ENCODE measurements around the gene NRXN3.

The NRXN3 gene

DNA sequence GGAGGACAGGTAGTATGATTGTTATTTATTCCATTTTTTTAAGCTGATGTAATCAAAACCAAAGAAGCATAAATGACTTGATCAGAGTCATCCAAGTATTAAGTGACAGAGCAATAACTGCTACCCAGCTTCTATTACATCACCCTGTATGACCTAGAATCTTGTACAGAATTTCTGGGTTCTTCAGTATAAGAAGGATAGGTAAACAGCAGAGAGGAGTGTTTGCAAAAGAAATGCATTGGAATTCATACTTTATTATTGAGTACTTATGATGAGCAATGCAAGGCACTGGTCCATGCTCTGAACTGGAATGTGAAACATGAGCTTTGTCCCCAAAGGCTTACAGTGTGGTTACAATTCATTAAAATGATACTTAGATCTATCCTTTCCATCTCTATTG is 1124.3 kb downstream of the NRXN3 start:
- H3K4me1 Mint-ChIP-seq = no peaks in the 10 kb centered on the region

DNA sequence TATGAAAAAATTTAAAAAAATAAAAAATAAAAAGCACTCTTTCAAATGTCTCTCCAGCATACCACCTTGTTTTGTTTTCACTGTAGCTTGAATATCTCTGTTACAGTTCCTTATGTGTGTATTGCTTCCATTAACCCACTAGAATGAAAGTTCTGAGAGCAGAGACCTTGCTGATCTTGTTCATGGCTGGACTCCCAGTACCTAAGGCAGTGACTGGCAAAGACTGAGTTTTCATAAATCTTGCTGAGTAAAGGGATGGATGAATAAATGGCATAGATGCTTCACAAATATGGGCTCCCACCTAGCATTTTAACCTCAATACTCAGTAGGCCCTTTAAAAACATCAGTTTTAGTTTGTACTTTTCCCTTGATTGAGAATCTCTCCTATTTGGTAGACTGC is 1125.2 kb downstream of the NRXN3 start:
- Mint-ChIP-seq H3K27me3 (no peaks in the 10 kb centered on the region), H3K27ac (no peak overlapping the region), H3K36me3 (no peaks in the 10 kb centered on the region), H3K4me3 (no peak overlapping the region), H3K9me3 (peaks cover 5% of the 10 kb centered on the region), H3K4me1 (no peaks in the 10 kb centered on the region)

More for the DNA sequence above, 1124.3 kb downstream of the NRXN3 start:
- Mint-ChIP-seq H3K4me3 (no peak overlapping the region), H3K27me3 (no peaks in the 10 kb centered on the region), H3K27ac (no peak overlapping the region), H3K36me3 (no peaks in the 10 kb centered on the region), H3K9me3 (peaks cover 5% of the 10 kb centered on the region)

DNA sequence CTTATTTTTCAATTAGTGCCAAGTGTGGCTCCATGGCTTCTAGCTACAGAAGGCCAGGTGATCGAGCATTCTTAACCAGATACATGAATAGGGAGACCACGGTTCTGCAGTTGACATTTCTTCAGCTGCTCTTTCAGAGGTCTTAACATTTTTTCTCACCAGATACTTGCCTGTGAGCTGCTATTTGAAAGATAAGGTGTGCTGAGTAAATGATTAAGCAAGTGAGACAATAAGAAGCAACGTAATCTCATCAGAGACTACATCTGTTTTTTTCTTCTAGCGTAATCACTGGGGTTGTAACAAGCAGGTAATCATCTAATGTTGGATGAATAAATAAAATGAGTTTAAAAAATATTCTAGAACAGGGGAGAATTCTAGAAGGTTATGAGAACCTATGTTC is 1128.2 kb downstream of the NRXN3 start:
- H3K27ac Mint-ChIP-seq = no peak overlapping the region
- no peaks in the 10 kb centered on the region for H3K4me1 Mint-ChIP-seq
- no peaks in the 10 kb centered on the region for H3K36me3 Mint-ChIP-seq
- no peaks in the 10 kb centered on the region for H3K27me3 Mint-ChIP-seq
- no peaks in the 10 kb centered on the region for H3K9me3 Mint-ChIP-seq
- H3K4me3 Mint-ChIP-seq = no peak overlapping the region

DNA sequence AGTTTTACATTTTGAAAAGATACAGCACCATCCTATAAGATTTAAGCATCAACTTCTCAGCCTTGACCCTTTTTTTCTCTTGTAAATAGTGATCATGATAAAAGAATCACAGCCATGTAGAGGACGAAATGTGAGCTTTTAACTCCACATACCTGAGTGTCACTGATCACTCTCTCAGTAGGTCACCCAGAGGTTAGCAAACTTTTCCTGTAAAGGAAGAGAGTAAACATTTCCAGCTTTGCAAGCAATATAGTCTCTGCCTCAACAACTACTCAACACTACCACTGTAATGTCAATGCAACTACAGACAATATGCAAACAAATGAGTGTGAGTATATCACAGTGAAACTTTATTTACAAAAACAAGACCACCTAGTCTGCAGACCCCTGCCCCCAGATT is 1129.0 kb downstream of the NRXN3 start:
- Mint-ChIP-seq H3K27me3 (no peaks in the 10 kb centered on the region), H3K4me3 (no peak overlapping the region), H3K4me1 (no peaks in the 10 kb centered on the region), H3K27ac (no peak overlapping the region), H3K36me3 (no peaks in the 10 kb centered on the region), H3K9me3 (no peaks in the 10 kb centered on the region)

DNA sequence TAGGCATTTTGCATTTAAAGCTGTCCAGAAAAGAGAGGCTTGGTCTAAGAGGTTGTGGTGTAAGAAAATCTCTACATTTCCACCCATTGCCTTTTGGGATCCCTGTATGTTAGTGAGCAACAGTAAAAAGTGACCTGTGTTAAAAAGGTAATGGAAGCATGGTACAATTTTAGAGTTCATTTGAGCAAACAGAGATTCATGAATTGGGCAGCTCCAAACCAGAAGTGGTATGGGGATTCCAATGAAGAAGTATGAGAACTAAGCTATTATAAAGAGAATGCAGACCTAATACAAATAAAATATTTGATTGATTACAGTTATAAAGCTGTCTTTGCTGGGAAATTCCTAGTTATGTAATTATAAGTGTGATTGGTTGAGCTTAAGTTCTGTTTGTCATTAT is 1134.1 kb downstream of the NRXN3 start:
- Mint-ChIP-seq H3K4me1 (no peaks in the 10 kb centered on the region), H3K27ac (no peak overlapping the region), H3K27me3 (no peaks in the 10 kb centered on the region)

DNA sequence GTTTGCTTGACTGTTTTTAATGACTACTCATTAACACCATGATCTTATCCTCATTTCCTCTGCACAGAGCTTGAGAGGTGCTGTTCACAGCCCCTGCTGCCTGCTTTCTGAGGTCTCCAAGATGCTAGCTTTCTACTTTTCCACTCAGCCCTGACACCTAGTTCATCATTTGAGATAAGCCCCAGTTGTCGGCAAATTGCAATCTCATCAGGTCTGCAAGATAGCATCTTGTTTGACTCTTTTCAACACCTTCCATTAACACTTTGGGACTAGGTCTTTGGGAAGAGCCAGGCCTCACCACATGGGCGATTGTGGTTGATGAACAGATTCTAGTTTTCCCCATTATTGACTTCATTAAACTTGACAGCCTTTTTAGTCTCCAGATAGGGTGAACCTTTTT is 1136.4 kb downstream of the NRXN3 start:
- Mint-ChIP-seq H3K27ac (no peak overlapping the region), H3K9me3 (peaks cover 4% of the 10 kb centered on the region), H3K27me3 (no peaks in the 10 kb centered on the region), H3K4me1 (no peaks in the 10 kb centered on the region), H3K4me3 (no peak overlapping the region), H3K36me3 (no peaks in the 10 kb centered on the region)

More for the DNA sequence above, 1134.1 kb downstream of the NRXN3 start:
- no peak overlapping the region for H3K4me3 Mint-ChIP-seq
- no peaks in the 10 kb centered on the region for H3K36me3 Mint-ChIP-seq
- H3K9me3 Mint-ChIP-seq = peaks cover 4% of the 10 kb centered on the region

DNA sequence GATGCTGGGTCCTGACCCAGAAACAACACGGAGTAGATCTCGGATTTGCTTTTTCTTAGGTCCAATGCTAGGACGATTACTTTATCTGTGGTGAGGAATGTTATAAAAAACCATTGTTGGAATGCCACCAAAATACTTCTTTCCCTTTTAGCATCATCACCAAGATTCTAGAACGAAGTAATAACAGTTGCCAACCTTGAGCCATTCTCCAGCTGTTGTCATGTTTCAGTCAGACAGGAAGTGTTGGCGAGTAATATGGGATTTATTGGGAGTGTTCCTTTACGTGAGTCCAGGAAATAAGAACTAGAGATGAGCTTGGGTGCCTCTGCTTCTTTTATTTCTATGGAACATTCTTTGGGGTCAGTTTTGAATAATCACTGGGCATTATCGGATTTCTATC is 1148.2 kb downstream of the NRXN3 start:
- Mint-ChIP-seq H3K4me3 (no peak overlapping the region), H3K36me3 (no peaks in the 10 kb centered on the region), H3K27me3 (no peaks in the 10 kb centered on the region), H3K27ac (no peak overlapping the region), H3K9me3 (peaks cover 4% of the 10 kb centered on the region), H3K4me1 (no peaks in the 10 kb centered on the region)

DNA sequence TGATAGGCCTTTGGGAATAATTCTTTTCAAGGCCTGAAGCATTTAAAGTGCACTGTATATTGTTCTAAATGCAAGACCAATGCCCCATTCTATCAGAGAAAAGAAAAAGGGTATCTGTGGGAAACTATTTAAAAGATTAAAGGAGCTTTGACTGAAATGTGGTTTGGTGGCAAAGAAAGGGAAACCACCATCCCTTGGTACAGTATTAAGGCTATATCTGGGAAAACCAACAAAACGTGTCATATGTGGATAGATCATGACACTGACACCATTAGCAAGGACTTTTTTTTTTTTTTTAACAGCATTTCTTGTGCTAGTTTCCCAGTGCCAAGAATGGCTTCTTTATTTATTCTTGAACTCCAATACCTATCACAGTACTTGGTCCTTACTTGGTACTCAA is 1150.4 kb downstream of the NRXN3 start:
- Mint-ChIP-seq H3K27ac (no peak overlapping the region), H3K4me1 (no peaks in the 10 kb centered on the region), H3K4me3 (no peak overlapping the region), H3K27me3 (no peaks in the 10 kb centered on the region), H3K36me3 (no peaks in the 10 kb centered on the region), H3K9me3 (peaks cover 4% of the 10 kb centered on the region)

DNA sequence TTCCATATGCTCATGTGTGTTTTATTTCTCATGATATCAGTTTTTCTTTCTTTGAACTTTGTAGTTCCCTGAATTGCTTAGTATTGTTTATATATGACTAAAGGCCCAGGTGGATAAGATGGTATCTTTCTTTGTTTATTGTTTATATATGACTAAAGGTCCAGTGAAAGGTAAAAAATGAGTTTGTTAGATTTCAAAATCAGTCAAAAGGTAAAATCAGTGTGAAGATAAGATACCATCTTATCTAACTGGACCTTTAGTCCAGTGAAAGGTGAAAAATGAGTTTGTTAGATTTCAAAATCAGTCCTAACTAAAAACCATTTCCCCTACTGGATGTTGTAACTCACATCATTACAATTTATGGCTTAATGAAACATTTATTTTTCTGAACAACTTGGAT is 1150.9 kb downstream of the NRXN3 start:
- H3K36me3 Mint-ChIP-seq = no peaks in the 10 kb centered on the region
- no peaks in the 10 kb centered on the region for H3K27me3 Mint-ChIP-seq
- no peaks in the 10 kb centered on the region for H3K4me1 Mint-ChIP-seq
- H3K4me3 Mint-ChIP-seq = no peak overlapping the region
- H3K27ac Mint-ChIP-seq = no peak overlapping the region
- H3K9me3 Mint-ChIP-seq = peaks cover 4% of the 10 kb centered on the region

DNA sequence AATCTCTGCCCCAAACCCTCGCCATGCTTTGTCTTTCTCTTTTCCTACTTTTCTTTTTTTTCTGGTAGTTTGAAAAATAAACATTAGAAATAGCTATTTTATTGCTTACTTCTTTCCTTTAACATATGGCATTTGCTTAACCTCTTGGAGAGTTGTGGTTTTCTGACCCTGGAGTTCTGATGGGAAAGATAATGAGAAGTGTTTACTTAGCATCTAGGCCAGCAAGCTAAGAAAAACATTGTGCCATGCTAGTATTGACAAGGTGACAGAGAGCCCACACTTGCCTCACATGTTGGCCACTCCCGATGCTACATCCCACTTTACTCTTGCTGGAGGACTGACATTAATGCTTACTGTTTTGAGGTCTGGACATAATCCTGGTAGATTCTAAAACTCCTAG is 1154.9 kb downstream of the NRXN3 start:
- no peaks in the 10 kb centered on the region for H3K4me1 Mint-ChIP-seq
- no peaks in the 10 kb centered on the region for H3K36me3 Mint-ChIP-seq
- H3K27me3 Mint-ChIP-seq = no peaks in the 10 kb centered on the region
- no peak overlapping the region for H3K4me3 Mint-ChIP-seq
- no peaks in the 10 kb centered on the region for H3K9me3 Mint-ChIP-seq
- H3K27ac Mint-ChIP-seq = no peak overlapping the region

DNA sequence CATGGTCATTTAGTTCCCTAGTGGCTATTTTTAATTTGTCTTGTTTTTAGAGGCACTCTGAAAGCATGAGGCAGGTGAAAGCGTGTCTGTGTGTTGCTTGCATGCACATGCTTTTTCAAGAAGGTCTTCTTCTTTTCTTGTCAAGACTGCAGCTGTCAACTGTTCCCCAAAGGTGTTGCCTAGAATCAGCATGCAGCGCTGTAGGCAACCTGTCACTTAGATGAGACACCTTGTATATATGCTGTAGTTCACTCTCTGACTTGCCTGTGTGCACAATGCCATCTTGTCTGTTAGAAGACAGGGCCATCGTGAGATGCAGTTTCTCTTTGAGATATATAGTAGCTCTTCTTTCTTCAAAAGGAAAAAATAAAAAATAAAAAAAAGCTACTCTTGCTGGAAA is 1155.4 kb downstream of the NRXN3 start:
- Mint-ChIP-seq H3K27ac (no peak overlapping the region), H3K4me1 (no peaks in the 10 kb centered on the region), H3K36me3 (no peaks in the 10 kb centered on the region), H3K4me3 (no peak overlapping the region), H3K27me3 (no peaks in the 10 kb centered on the region), H3K9me3 (no peaks in the 10 kb centered on the region)

DNA sequence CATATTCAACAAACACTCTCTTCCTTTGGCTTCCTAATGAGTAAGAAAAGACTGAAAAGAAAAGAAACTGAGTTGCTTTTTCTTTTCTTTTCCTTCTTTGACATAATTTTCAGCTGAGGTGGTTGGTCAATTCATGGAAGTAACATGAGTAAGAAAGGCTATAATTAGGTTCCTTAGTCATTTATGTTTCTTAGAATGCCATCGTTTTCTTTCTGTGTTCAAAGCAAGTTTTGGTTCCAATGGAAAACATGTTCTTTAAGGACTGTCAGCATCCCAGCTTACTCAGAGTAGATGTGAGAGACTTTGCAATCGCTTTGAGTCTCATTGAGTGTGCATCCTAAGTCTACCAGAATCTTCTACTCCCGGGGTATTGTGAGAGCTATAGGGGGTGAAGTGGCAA is 1158.7 kb downstream of the NRXN3 start:
- Mint-ChIP-seq H3K9me3 (no peaks in the 10 kb centered on the region), H3K4me1 (no peaks in the 10 kb centered on the region), H3K27me3 (no peaks in the 10 kb centered on the region), H3K4me3 (no peak overlapping the region), H3K36me3 (no peaks in the 10 kb centered on the region), H3K27ac (no peak overlapping the region)

DNA sequence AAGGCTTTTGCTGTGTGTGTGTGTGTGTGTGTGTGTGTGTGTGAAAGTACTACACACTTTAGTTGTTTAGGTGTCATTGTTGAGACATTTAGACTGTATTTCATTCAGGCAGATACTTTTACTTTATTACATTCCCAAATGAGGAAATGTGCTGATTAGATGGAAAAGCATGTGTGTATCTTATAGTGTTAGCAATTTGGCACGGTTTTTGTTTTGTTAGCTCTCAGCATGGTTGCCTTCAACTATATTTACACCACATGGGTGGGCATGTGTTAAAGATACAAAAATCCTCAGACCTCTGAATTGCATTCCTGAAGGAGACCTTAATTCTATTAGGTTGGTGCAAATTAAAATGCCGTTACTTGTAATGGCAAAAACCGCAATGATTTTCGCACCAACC is 1161.7 kb downstream of the NRXN3 start:
- Mint-ChIP-seq H3K4me3 (no peak overlapping the region), H3K27me3 (peaks cover 3% of the 10 kb centered on the region), H3K36me3 (no peaks in the 10 kb centered on the region), H3K27ac (no peak overlapping the region), H3K4me1 (no peaks in the 10 kb centered on the region), H3K9me3 (no peaks in the 10 kb centered on the region)

DNA sequence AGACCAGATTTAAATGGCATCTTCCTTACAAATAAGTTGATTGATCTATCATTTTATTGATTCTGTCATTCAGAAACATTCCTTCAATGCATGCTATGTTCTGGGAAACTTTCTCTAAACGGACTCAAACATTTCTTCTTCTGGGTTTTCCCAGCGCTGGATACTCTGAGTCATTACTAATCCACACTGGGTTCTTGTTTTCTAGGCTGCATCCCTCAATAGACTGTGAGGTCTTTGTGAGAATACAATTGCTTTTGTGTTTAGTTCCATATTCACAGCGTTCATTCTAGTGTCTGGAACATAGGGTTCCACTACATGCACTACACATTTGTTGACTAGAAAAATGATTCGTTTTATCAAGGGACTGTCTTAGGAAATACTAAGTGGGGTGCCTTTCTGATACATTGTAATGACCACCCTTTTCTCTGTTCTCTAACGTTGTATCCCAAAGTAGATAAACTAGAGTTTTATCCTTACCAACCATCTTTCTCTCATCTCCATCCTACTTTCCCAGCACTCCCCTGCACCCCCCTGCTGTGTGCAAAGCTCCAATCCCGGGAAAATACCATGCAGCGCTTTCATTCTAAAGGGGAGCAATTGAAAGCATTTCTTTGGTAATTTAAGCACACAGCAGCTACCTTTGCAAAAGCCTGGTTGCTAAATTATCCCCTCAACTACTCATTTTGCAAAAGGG is 1162.5 kb downstream of the NRXN3 start:
- Mint-ChIP-seq H3K4me1 (no peaks in the 10 kb centered on the region), H3K9me3 (no peaks in the 10 kb centered on the region), H3K36me3 (no peaks in the 10 kb centered on the region), H3K4me3 (no peak overlapping the region), H3K27ac (no peak overlapping the region), H3K27me3 (peaks cover 3% of the 10 kb centered on the region)

DNA sequence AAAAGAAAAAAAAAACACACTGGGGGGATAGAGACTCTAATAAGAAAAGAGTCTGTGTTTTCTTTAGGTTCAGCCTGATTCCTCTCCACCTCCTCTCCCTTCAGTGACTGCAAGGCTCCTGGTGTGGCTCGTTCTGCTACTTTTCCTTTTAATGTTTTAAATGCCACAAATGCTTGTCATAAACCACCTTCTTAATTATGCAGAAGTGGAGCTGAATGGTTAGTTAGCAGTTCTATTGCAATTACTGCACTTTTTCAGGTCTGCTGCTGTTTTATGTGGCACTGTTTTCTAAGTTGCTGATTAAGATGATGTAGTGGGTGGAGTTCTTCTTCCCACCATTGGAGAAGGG is 1163.0 kb downstream of the NRXN3 start:
- no peaks in the 10 kb centered on the region for H3K36me3 Mint-ChIP-seq
- no peak overlapping the region for H3K4me3 Mint-ChIP-seq
- no peak overlapping the region for H3K27ac Mint-ChIP-seq
- H3K9me3 Mint-ChIP-seq = no peaks in the 10 kb centered on the region
- H3K27me3 Mint-ChIP-seq = peaks cover 3% of the 10 kb centered on the region
- no peaks in the 10 kb centered on the region for H3K4me1 Mint-ChIP-seq

DNA sequence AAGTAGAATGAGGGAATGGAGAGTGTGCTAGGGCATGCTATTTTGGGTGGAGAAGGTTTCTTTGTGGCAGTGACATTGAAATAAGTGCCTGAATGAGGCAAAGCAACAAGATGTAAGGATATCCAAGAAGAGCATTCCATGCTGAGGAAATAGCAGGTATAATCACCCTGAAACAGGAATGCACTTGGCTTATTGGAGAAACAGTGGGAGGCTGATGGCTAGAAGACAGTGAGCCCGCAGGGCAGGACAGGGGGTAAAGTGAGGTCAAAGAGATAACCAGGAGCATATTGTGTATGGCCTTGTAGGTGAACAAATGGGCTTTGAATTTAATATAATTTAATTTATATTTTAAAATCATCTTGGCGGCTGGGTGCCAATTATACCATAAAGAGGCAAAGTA is 1164.1 kb downstream of the NRXN3 start:
- Mint-ChIP-seq H3K27ac (peak overlapping the region; percentile 21), H3K36me3 (no peaks in the 10 kb centered on the region), H3K9me3 (no peaks in the 10 kb centered on the region), H3K27me3 (peaks cover 3% of the 10 kb centered on the region), H3K4me3 (no peak overlapping the region), H3K4me1 (no peaks in the 10 kb centered on the region)

DNA sequence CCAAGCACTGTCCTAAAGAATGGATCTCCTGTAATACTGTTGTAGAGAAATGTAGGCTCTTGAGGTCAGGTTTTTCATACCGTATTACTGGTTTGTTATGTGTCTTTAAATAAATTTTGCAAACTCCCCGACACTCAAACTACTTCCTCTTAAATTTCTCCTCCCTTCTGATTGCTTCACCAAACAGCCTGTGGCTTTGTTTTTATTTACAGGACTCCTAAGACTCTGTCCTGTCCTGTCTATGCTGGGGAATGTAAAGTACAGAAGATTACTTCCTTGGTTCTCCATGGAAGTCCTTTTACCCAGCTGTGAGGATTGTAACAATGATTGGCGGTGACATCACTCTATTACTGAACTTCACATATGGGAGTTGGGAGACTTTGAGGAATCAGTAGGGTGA is 1167.6 kb downstream of the NRXN3 start:
- Mint-ChIP-seq H3K27me3 (peaks cover 3% of the 10 kb centered on the region), H3K9me3 (no peaks in the 10 kb centered on the region), H3K36me3 (no peaks in the 10 kb centered on the region), H3K4me3 (no peak overlapping the region), H3K4me1 (no peaks in the 10 kb centered on the region), H3K27ac (no peak overlapping the region)

Data from activated naive CD4-positive, alpha-beta T cell treated with anti-CD3 and anti-CD28 coated beads, Interleukin-2, amount 50 U/mL, for 24 hours (primary cell).